ENCODE data around the gene MRPL18. TPM values are rescaled to one million over a fixed set of nuclear protein-coding genes. Genes with fewer than 3 reads are reported as not detected.

Gene MRPL18
- total RNA-seq, 1 donor from 2014 or later: 64.6 TPM

DNA sequence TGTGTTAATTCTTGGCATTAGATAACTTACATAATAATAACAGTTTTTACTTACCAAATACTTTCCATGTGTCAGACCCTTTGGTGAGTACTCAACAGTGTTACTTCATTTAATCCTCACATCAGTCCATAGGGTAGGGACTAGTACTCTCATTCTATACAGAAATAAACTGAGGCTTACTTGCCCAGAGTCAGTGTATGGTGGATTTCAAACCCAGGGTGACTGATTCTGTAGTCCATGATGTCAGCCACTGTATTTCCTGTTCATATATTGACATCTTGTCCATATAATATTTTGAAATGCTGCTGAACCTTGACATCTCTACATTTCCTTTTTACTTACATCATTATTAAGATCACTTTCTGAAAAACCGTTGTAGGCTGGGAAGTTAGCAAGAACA lies 7.3 kb downstream of the MRPL18 start:
- no peak for TF ChIP-seq CTCF (IDR thresholded peaks at IDR 0.05; ENCODE audit: insufficient read depth, low read depth, low read length)
- no peak for TF ChIP-seq EZH2 (IDR thresholded peaks at IDR 0.05; ENCODE audit: insufficient read depth, low read length)
- Histone ChIP-seq H3K79me2 (ENCODE audit: insufficient read depth, low read length) (peaks cover 25% of the 10 kb centered on the region), H3K27ac (ENCODE audit: low read depth, low read length) (no peak overlapping the region), H3K27me3 (ENCODE audit: insufficient read depth, low read length) (no peaks in the 10 kb centered on the region), H3K4me2 (ENCODE audit: low read length) (no peak overlapping the region), H3K9ac (ENCODE audit: low read length) (no peak overlapping the region), H3K4me1 (ENCODE audit: insufficient read depth, low read length) (peaks cover under 1% of the 10 kb centered on the region), H2AFZ (ENCODE audit: low read depth, low read length) (no peak overlapping the region), H4K20me1 (ENCODE audit: insufficient read depth, low read length) (peaks cover 10% of the 10 kb centered on the region), H3K4me3 (ENCODE audit: insufficient read depth, low read depth, low read length) (no peak overlapping the region), H3K36me3 (ENCODE audit: insufficient read depth, low read length) (peaks cover 15% of the 10 kb centered on the region), H3K9me3 (ENCODE audit: insufficient read depth, low read depth, low read length) (no peaks in the 10 kb centered on the region)
- DNase-seq (ENCODE audit: low read depth) (no peak), FAIRE-seq (no peak)
- Mint-ChIP-seq H3K9me3 (ENCODE audit: unreplicated experiment) (no peaks in the 10 kb centered on the region), H3K27ac (ENCODE audit: unreplicated experiment) (no peak overlapping the region), H3K4me3 (ENCODE audit: unreplicated experiment) (no peak overlapping the region), H3K4me1 (ENCODE audit: low read depth, unreplicated experiment) (peaks cover 4% of the 10 kb centered on the region), H3K36me3 (ENCODE audit: low read depth, unreplicated experiment) (peaks cover 8% of the 10 kb centered on the region), H3K27me3 (ENCODE audit: low read depth, unreplicated experiment) (no peaks in the 10 kb centered on the region)

DNA sequence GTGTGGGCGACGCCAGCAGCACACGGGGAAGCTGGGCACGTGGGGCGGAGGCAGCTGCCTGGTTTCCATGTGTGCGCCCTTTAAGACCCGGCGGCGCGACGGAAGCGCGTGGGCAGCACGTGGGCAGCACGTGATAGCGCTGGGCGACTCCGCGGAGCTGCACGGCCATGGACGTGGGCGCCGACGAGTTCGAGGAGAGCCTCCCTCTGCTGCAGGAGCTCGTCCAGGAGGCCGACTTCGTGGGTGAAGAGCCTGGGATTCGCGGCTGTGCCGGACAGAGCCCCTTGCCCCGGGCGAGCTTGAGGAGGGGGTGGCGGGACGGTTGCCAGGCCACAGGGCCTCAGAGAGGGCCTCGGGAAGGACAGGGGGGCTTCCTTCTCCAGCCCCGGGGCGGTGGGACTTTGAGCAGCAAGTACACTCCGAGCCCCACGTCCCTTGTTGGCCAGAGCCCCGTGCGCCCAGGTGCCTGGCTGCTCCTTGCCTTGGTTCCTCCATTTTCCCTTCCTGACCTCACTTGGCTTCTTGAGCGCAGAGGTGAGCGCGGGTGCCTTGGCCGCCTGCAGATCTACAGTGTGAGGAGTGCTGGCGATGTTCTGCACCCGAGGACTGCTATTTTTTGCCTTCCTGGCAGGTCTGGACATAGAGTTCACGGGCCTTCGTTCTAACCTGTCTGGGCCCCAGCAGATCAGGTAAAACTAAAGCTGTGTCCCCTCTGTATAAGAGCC lies 10.0 kb downstream of the MRPL18 start, which contains the start of gene PNLDC1:
PNLDC1 (plus strand) TSS at position 136 of the 725 bp plus-strand sequence; CDS start at position 168, 32 bp downstream.
- Histone ChIP-seq H4K20me1 (ENCODE audit: insufficient read depth, low read length) (peaks cover 6% of the 10 kb centered on the region), H3K4me1 (ENCODE audit: insufficient read depth, low read length) (no peaks in the 10 kb centered on the region), H2AFZ (ENCODE audit: low read depth, low read length) (no peak within 1 kb of the TSS), H3K79me2 (ENCODE audit: insufficient read depth, low read length) (peaks cover 7% of the 10 kb centered on the region), H3K27me3 (ENCODE audit: insufficient read depth, low read length) (no peaks in the 10 kb centered on the region), H3K4me3 (ENCODE audit: insufficient read depth, low read depth, low read length) (no peak within 1 kb of the TSS), H3K36me3 (ENCODE audit: insufficient read depth, low read length) (peaks cover 15% of the 10 kb centered on the region), H3K9me3 (ENCODE audit: insufficient read depth, low read depth, low read length) (no peaks in the 10 kb centered on the region), H3K9ac (ENCODE audit: low read length) (no peak within 1 kb of the TSS), H3K4me2 (ENCODE audit: low read length) (no peak within 1 kb of the TSS), H3K27ac (ENCODE audit: low read depth, low read length) (no peak within 1 kb of the TSS)
- Mint-ChIP-seq H3K27ac (ENCODE audit: unreplicated experiment) (no peak within 1 kb of the TSS), H3K9me3 (ENCODE audit: unreplicated experiment) (peaks cover 1% of the 10 kb centered on the region), H3K36me3 (ENCODE audit: low read depth, unreplicated experiment) (peaks cover 8% of the 10 kb centered on the region), H3K4me1 (ENCODE audit: low read depth, unreplicated experiment) (no peaks in the 10 kb centered on the region), H3K4me3 (ENCODE audit: unreplicated experiment) (no peak within 1 kb of the TSS), H3K27me3 (ENCODE audit: low read depth, unreplicated experiment) (no peaks in the 10 kb centered on the region)
- DNase-seq (ENCODE audit: low read depth) (no peak), FAIRE-seq (no peak)
- no peak for TF ChIP-seq CTCF (IDR thresholded peaks at IDR 0.05; ENCODE audit: insufficient read depth, low read depth, low read length)
- no peak for TF ChIP-seq EZH2 (IDR thresholded peaks at IDR 0.05; ENCODE audit: insufficient read depth, low read length)

DNA sequence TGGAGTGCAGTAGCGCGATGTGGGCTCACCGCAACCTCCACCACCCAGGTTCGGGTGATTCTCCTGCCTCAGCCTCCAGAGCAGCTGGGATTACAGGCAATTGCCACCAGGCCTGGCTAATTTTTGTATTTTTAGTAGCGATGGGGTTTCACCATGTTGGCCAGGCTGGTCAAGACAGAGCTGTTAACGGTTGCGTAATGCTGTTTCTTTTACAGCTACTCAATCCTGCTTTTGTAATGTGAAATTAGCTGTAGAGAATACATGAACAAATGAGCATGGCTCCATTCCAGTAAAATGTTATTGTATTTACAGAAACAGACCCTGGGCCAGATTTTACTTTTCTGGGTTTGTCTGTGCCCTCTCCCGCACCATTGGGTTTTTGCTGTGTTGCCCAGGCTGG lies 11.7 kb downstream of the MRPL18 start:
- Histone ChIP-seq H2AFZ (ENCODE audit: low read depth, low read length) (no peak overlapping the region), H3K4me2 (ENCODE audit: low read length) (no peak overlapping the region), H3K27me3 (ENCODE audit: insufficient read depth, low read length) (no peaks in the 10 kb centered on the region), H3K9ac (ENCODE audit: low read length) (no peak overlapping the region), H3K27ac (ENCODE audit: low read depth, low read length) (no peak overlapping the region), H3K4me1 (ENCODE audit: insufficient read depth, low read length) (no peaks in the 10 kb centered on the region), H3K36me3 (ENCODE audit: insufficient read depth, low read length) (peaks cover 14% of the 10 kb centered on the region), H3K9me3 (ENCODE audit: insufficient read depth, low read depth, low read length) (no peaks in the 10 kb centered on the region), H3K4me3 (ENCODE audit: insufficient read depth, low read depth, low read length) (no peak overlapping the region), H3K79me2 (ENCODE audit: insufficient read depth, low read length) (no peaks in the 10 kb centered on the region), H4K20me1 (ENCODE audit: insufficient read depth, low read length) (no peaks in the 10 kb centered on the region)
- FAIRE-seq (no peak), DNase-seq (ENCODE audit: low read depth) (no peak)
- H3K9me3 Mint-ChIP-seq (ENCODE audit: unreplicated experiment): peaks cover 1% of the 10 kb centered on the region
- peaks cover 8% of the 10 kb centered on the region for H3K36me3 Mint-ChIP-seq (ENCODE audit: low read depth, unreplicated experiment)
- no peak overlapping the region for H3K4me3 Mint-ChIP-seq (ENCODE audit: unreplicated experiment)
- TF ChIP-seq CTCF (IDR thresholded peaks at IDR 0.05; ENCODE audit: insufficient read depth, low read depth, low read length) (no peak), EZH2 (IDR thresholded peaks at IDR 0.05; ENCODE audit: insufficient read depth, low read length) (no peak)
- no peaks in the 10 kb centered on the region for H3K4me1 Mint-ChIP-seq (ENCODE audit: low read depth, unreplicated experiment)
- no peak overlapping the region for H3K27ac Mint-ChIP-seq (ENCODE audit: unreplicated experiment)
- H3K27me3 Mint-ChIP-seq (ENCODE audit: low read depth, unreplicated experiment): peaks cover 2% of the 10 kb centered on the region

Measured in astrocyte (in vitro differentiated cells and primary cell).